OCI-LY7 (cell line): ENCODE data around the gene ABCA8.

Source experiments
- CTCF ChIP-seq: fragments of 200-600 bp; sonication (generic); conservative IDR thresholded peaks from 2 replicates; pipeline ENCODE4 v1.5.1; 2014; ENCODE audit warnings: mild to moderate bottlenecking, antibody characterized with exemption, low read length, moderate library complexity, mixed read lengths
- EZH2phosphoT487 ChIP-seq: fragments of 200-600 bp; sonication (generic); IDR thresholded peaks from 2 replicates; pipeline ENCODE4 v1.6.1; 2018; ENCODE audit warnings: low read depth, borderline replicate concordance, mild to moderate bottlenecking, mixed run types, antibody characterized with exemption, low read length, moderate library complexity, mixed read lengths

- no peak for TF ChIP-seq CTCF
- TF ChIP-seq EZH2phosphoT487 = no peak
These were observed 46.1 kb downstream of the ABCA8 start for GRCh38 chr17:68909066-68909465.
